SK-N-SH treated with all-trans-retinoic acid at 6 μM for 48 hours (cell line): ENCODE measurements around the gene PGBD4.

Experiments
- ATAC-seq: fragments of 200-7000 bp; cut with Tn5 transposase; 3 replicates; pipeline ENCODE4 v1.9.1; 2020; ENCODE audit warnings: mild to moderate bottlenecking, moderate library complexity
- BACH2 ChIP-seq: fragments of 250-450 bp; sonication (Bioruptor Pico); IDR thresholded peaks from 2 replicates; pipeline ENCODE4 v1.9.0; 2021; ENCODE audit warnings: mild to moderate bottlenecking, borderline replicate concordance
- CSDC2 ChIP-seq: fragments of 250-450 bp; sonication (Bioruptor Pico); IDR thresholded peaks from 2 replicates; pipeline ENCODE4 v1.5.0; 2020; ENCODE audit warnings: mild to moderate bottlenecking, moderate library complexity
- GLIS3 ChIP-seq: fragments of 250-450 bp; sonication (Bioruptor Pico); IDR thresholded peaks from 2 replicates; pipeline ENCODE4 v1.5.0; 2020; ENCODE audit warnings: mild to moderate bottlenecking, moderate library complexity
- ISL1 ChIP-seq: fragments of 250-450 bp; sonication (Bioruptor Pico); IDR thresholded peaks from 2 replicates; pipeline ENCODE4 v2.1.2; 2022; ENCODE audit warnings: mild to moderate bottlenecking, moderate library complexity
- OSR1 ChIP-seq: fragments of 250-450 bp; sonication (Bioruptor Pico); IDR thresholded peaks from 2 replicates; pipeline ENCODE4 v1.8.0; 2022; ENCODE audit warnings: moderate library complexity, mild to moderate bottlenecking, inconsistent platforms
- PPARA ChIP-seq: fragments of 250-450 bp; sonication (Bioruptor Pico); IDR thresholded peaks from 2 replicates; pipeline ENCODE4 v1.5.0; 2020; ENCODE audit warnings: mild to moderate bottlenecking, borderline replicate concordance
- RARB ChIP-seq: fragments of 250-450 bp; sonication (Bioruptor Pico); IDR thresholded peaks from 2 replicates; pipeline ENCODE4 v1.8.0; 2021; ENCODE audit warnings: mild to moderate bottlenecking, moderate library complexity
- SNAI2 ChIP-seq: fragments of 250-450 bp; sonication (Bioruptor Pico); IDR thresholded peaks from 2 replicates; pipeline ENCODE4 v1.5.0; 2020; ENCODE audit warnings: mild to moderate bottlenecking, moderate library complexity
- TCF4 ChIP-seq: fragments of 250-450 bp; sonication (Bioruptor Pico); IDR thresholded peaks from 2 replicates; pipeline ENCODE4 v1.8.0; 2021; ENCODE audit warnings: mild to moderate bottlenecking, moderate library complexity, borderline replicate concordance
- TOX ChIP-seq: fragments of 250-450 bp; sonication (Bioruptor Pico); IDR thresholded peaks from 2 replicates; pipeline ENCODE4 v1.8.0; 2021; ENCODE audit warnings: mild to moderate bottlenecking, moderate library complexity, borderline replicate concordance
- ZC3H10 ChIP-seq: fragments of 250-450 bp; sonication (Bioruptor Pico); IDR thresholded peaks from 2 replicates; pipeline ENCODE4 v1.5.1; 2021; ENCODE audit warnings: mild to moderate bottlenecking, moderate library complexity
- ZFP3 ChIP-seq: fragments of 250-450 bp; sonication (Bioruptor Pico); IDR thresholded peaks from 2 replicates; pipeline ENCODE4 v1.5.0; 2020; ENCODE audit warnings: mild to moderate bottlenecking, moderate library complexity
- ZFP30 ChIP-seq: fragments of 450-650 bp; formaldehyde crosslinking; IDR thresholded peaks from 2 replicates; pipeline ENCODE4 v1.5.0; 2022; ENCODE audit warnings: mild to moderate bottlenecking, moderate library complexity
- ZNF565 ChIP-seq: fragments of 450-650 bp; formaldehyde crosslinking; conservative IDR thresholded peaks from 2 replicates; pipeline ENCODE4 v1.5.0; 2020; ENCODE audit warnings: low read depth, mild to moderate bottlenecking, moderate library complexity
- ZNF70 ChIP-seq: fragments of 450-650 bp; formaldehyde crosslinking; IDR thresholded peaks from 2 replicates; pipeline ENCODE4 v1.5.0; 2020; ENCODE audit warnings: mild to moderate bottlenecking, moderate library complexity
- ZNF8 ChIP-seq: fragments of 450-650 bp; formaldehyde crosslinking; IDR thresholded peaks from 2 replicates; pipeline ENCODE4 v1.5.0; 2020; ENCODE audit warnings: mild to moderate bottlenecking, moderate library complexity
- TF ChIP-seq, protein P1 (sequence below): fragments of 250-450 bp; sonication (Bioruptor Pico); IDR thresholded peaks from 2 replicates; pipeline ENCODE4 v1.5.1; 2020; ENCODE audit warnings: low read depth, mild to moderate bottlenecking, moderate library complexity
- TF ChIP-seq, protein P2 (sequence below): fragments of 250-450 bp; sonication (Bioruptor Pico); IDR thresholded peaks from 2 replicates; pipeline ENCODE4 v1.8.0; 2020; ENCODE audit warnings: mild to moderate bottlenecking, moderate library complexity, borderline replicate concordance
- TF ChIP-seq, protein P3 (sequence below): fragments of 250-450 bp; sonication (Bioruptor Pico); IDR thresholded peaks from 2 replicates; pipeline ENCODE4 v1.5.1; 2021; ENCODE audit warnings: mild to moderate bottlenecking, moderate library complexity
- TF ChIP-seq, protein P4 (sequence below): fragments of 250-450 bp; sonication (Bioruptor Pico); IDR thresholded peaks from 2 replicates; pipeline ENCODE4 v1.5.0; 2020; ENCODE audit warnings: mild to moderate bottlenecking, moderate library complexity
- TF ChIP-seq, protein P5 (sequence below): fragments of 250-450 bp; sonication (Bioruptor Pico); IDR thresholded peaks from 2 replicates; pipeline ENCODE4 v1.8.0; 2021; ENCODE audit warnings: low read depth, mild to moderate bottlenecking, moderate library complexity, borderline replicate concordance

Gene PGBD4

GRCh38 chr15:34055868-34056595, 45.9 kb upstream of the PGBD4 start:
- peak; percentile 89 for ATAC-seq
- TF ChIP-seq ZNF565 (no peak), ISL1 (CRISPR knock-in tag) (peak; percentile 75), ZFP3 (CRISPR knock-in tag) (peak; percentile 83)
- TF ChIP-seq, protein P1, sequence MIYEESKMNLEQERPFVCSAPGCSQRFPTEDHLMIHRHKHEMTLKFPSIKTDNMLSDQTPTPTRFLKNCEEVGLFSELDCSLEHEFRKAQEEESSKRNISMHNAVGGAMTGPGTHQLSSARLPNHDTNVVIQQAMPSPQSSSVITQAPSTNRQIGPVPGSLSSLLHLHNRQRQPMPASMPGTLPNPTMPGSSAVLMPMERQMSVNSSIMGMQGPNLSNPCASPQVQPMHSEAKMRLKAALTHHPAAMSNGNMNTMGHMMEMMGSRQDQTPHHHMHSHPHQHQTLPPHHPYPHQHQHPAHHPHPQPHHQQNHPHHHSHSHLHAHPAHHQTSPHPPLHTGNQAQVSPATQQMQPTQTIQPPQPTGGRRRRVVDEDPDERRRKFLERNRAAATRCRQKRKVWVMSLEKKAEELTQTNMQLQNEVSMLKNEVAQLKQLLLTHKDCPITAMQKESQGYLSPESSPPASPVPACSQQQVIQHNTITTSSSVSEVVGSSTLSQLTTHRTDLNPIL (CRISPR knock-in tag), result no peak
- TF ChIP-seq, all 23 proteins: peak for 2

DNA sequence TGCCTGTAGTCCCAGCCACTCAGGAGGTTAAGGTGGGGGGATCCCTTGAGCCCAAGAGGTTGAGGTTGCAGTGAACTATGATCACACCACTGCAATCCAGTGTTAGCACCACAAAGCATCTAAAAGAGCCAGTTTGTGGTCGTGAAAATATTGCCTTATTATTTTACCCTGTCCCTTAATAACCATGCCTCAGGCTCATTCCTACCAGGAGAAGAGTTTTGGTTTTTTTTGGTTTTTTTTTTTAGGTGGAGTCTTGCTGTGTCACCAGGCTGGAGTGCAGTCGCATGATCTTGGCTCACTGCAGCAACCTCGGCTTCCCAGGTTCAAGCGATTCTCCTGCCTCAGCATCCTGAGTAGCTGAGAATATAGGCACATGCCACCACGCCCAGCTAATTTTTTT, 45.0 kb upstream of the PGBD4 start:
- no peak for ATAC-seq
- TF ChIP-seq ZC3H10 (CRISPR knock-in tag), result no peak
- no peak for TF ChIP-seq PPARA
- TF ChIP-seq, all 23 proteins: peak for 0

- no peak for ATAC-seq
- TF ChIP-seq PPARA (no peak), ZNF70 (CRISPR knock-in tag) (no peak), ZFP30 (CRISPR knock-in tag) (no peak), ZNF565 (no peak), CSDC2 (no peak), OSR1 (CRISPR knock-in tag) (no peak)
- TF ChIP-seq, protein P2, sequence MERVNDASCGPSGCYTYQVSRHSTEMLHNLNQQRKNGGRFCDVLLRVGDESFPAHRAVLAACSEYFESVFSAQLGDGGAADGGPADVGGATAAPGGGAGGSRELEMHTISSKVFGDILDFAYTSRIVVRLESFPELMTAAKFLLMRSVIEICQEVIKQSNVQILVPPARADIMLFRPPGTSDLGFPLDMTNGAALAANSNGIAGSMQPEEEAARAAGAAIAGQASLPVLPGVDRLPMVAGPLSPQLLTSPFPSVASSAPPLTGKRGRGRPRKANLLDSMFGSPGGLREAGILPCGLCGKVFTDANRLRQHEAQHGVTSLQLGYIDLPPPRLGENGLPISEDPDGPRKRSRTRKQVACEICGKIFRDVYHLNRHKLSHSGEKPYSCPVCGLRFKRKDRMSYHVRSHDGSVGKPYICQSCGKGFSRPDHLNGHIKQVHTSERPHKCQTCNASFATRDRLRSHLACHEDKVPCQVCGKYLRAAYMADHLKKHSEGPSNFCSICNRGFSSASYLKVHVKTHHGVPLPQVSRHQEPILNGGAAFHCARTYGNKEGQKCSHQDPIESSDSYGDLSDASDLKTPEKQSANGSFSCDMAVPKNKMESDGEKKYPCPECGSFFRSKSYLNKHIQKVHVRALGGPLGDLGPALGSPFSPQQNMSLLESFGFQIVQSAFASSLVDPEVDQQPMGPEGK (CRISPR knock-in tag), result no peak
- TF ChIP-seq, protein P3, sequence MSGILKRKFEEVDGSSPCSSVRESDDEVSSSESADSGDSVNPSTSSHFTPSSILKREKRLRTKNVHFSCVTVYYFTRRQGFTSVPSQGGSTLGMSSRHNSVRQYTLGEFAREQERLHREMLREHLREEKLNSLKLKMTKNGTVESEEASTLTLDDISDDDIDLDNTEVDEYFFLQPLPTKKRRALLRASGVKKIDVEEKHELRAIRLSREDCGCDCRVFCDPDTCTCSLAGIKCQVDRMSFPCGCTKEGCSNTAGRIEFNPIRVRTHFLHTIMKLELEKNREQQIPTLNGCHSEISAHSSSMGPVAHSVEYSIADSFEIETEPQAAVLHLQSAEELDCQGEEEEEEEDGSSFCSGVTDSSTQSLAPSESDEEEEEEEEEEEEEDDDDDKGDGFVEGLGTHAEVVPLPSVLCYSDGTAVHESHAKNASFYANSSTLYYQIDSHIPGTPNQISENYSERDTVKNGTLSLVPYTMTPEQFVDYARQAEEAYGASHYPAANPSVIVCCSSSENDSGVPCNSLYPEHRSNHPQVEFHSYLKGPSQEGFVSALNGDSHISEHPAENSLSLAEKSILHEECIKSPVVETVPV (CRISPR knock-in tag), result no peak
Measured at GRCh38 chr15:34059476-34059875, 42.4 kb upstream of the PGBD4 start.

- ATAC-seq, result no peak
- TF ChIP-seq GLIS3 (CRISPR knock-in tag) (no peak), ZNF70 (CRISPR knock-in tag) (no peak), OSR1 (CRISPR knock-in tag) (no peak), ZNF8 (CRISPR knock-in tag) (no peak), CSDC2 (no peak), ZNF565 (no peak), RARB (CRISPR knock-in tag) (no peak), TOX (CRISPR knock-in tag) (no peak), TCF4 (CRISPR knock-in tag) (no peak), ZFP30 (CRISPR knock-in tag) (no peak), BACH2 (no peak), ZFP3 (CRISPR knock-in tag) (no peak), PPARA (no peak), ZC3H10 (CRISPR knock-in tag) (no peak), SNAI2 (CRISPR knock-in tag) (no peak)
- TF ChIP-seq, protein P4, sequence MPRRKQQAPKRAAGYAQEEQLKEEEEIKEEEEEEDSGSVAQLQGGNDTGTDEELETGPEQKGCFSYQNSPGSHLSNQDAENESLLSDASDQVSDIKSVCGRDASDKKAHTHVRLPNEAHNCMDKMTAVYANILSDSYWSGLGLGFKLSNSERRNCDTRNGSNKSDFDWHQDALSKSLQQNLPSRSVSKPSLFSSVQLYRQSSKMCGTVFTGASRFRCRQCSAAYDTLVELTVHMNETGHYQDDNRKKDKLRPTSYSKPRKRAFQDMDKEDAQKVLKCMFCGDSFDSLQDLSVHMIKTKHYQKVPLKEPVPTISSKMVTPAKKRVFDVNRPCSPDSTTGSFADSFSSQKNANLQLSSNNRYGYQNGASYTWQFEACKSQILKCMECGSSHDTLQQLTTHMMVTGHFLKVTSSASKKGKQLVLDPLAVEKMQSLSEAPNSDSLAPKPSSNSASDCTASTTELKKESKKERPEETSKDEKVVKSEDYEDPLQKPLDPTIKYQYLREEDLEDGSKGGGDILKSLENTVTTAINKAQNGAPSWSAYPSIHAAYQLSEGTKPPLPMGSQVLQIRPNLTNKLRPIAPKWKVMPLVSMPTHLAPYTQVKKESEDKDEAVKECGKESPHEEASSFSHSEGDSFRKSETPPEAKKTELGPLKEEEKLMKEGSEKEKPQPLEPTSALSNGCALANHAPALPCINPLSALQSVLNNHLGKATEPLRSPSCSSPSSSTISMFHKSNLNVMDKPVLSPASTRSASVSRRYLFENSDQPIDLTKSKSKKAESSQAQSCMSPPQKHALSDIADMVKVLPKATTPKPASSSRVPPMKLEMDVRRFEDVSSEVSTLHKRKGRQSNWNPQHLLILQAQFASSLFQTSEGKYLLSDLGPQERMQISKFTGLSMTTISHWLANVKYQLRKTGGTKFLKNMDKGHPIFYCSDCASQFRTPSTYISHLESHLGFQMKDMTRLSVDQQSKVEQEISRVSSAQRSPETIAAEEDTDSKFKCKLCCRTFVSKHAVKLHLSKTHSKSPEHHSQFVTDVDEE (CRISPR knock-in tag), result no peak
- TF ChIP-seq, protein P1 (CRISPR knock-in tag), result no peak
- TF ChIP-seq, protein P5, sequence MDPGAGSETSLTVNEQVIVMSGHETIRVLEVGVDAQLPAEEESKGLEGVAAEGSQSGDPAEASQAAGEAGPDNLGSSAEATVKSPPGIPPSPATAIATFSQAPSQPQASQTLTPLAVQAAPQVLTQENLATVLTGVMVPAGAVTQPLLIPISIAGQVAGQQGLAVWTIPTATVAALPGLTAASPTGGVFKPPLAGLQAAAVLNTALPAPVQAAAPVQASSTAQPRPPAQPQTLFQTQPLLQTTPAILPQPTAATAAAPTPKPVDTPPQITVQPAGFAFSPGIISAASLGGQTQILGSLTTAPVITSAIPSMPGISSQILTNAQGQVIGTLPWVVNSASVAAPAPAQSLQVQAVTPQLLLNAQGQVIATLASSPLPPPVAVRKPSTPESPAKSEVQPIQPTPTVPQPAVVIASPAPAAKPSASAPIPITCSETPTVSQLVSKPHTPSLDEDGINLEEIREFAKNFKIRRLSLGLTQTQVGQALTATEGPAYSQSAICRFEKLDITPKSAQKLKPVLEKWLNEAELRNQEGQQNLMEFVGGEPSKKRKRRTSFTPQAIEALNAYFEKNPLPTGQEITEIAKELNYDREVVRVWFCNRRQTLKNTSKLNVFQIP, result no peak
- TF ChIP-seq, protein P2 (CRISPR knock-in tag), result no peak
Measured at GRCh38 chr15:34059946-34060345, 41.9 kb upstream of the PGBD4 start.
